C4-2B (cell line): ENCODE results near the gene OR11A1.

ENCODE experiments used
- CTCF ChIP-seq: fragments of 450-650 bp; conservative IDR thresholded peaks from 2 replicates; pipeline ENCODE4 v1.5.1; 2017; ENCODE audit warnings: mild to moderate bottlenecking
- ZFX ChIP-seq: fragments of 450-650 bp; IDR thresholded peaks from 2 replicates; pipeline ENCODE4 v1.6.1; 2017

- TF ChIP-seq CTCF: no peak
- TF ChIP-seq ZFX: no peak
These were observed 37.3 kb upstream of the OR11A1 start for GRCh38 chr6:29494131-29494530.
